Activated CD8-positive, alpha-beta T cell treated with anti-CD3 and anti-CD28 coated beads for 36 hours (primary cell): Measurements from ENCODE around the gene MPHOSPH8. TPM values are rescaled to one million over a fixed set of nuclear protein-coding genes. Genes with fewer than 3 reads are reported as not detected.
A peak's percentile ranks its signal among the peaks of the same experiment; 100 is the strongest.

Experiments used
- ATAC-seq: fragments of 200-7000 bp; cut with Tn5 transposase; one replicate; pipeline ENCODE4 v1.10.0; 2021; ENCODE audit warnings: mild to moderate bottlenecking, moderate library complexity
- CTCF ChIA-PET: fragments of 350-600 bp; sonication (Branson Sonifier 250); formaldehyde crosslinking; loops from one replicate; lab custom pipeline; 2021; ENCODE audit warnings: antibody characterized with exemption; lab: Charles Lee
- POLR2A ChIA-PET: fragments of 350-600 bp; sonication (Branson Sonifier 250); formaldehyde crosslinking; loops from one replicate; lab custom pipeline; 2021; ENCODE audit warnings: antibody characterized with exemption; lab: Charles Lee
- DNase-seq: peaks from one replicate; pipeline ENCODE4 v3.0.0-alpha.2; 2020
- H3K27ac Mint-ChIP-seq: one replicate; pipeline ENCODE4 v1.8.0; 2021; ENCODE audit warnings: mild to moderate bottlenecking, mixed read lengths
- H3K27me3 Mint-ChIP-seq: one replicate; pipeline ENCODE4 v1.8.0; 2021; ENCODE audit warnings: mixed read lengths
- H3K36me3 Mint-ChIP-seq: one replicate; pipeline ENCODE4 v1.8.0; 2021; ENCODE audit warnings: low read depth, mixed read lengths
- H3K4me1 Mint-ChIP-seq: one replicate; pipeline ENCODE4 v1.8.0; 2021; ENCODE audit warnings: low read depth, mixed read lengths
- H3K4me3 Mint-ChIP-seq: one replicate; pipeline ENCODE4 v1.8.0; 2021; ENCODE audit warnings: mild to moderate bottlenecking, moderate library complexity, mixed read lengths
- H3K9me3 Mint-ChIP-seq: one replicate; pipeline ENCODE4 v1.8.0; 2021; ENCODE audit warnings: mixed read lengths
- CTCF ChIP-seq: fragments of 200-600 bp; IDR thresholded peaks from one replicate; pipeline ENCODE4 v1.8.0; 2022; ENCODE audit warnings: antibody characterized with exemption, mild to moderate bottlenecking
- intact Hi-C: fragments of 100-400 bp; cut with micrococcal nuclease; formaldehyde crosslinking; loops from one replicate; pipeline ENCODE4 v1.10.0; 2022
- total RNA-seq, 2 experiments: library from RNA; stranded (reverse); gene quantifications; one replicate each; pipeline ENCODE4 v1.2.3, GENCODE V29; 2021

Gene MPHOSPH8
- total RNA-seq, 2 experiments from 2014 or later: 26.9 to 27.4 TPM

- ChIA-PET POLR2A (no interaction called here), CTCF (no interaction called here)
- Mint-ChIP-seq H3K9me3 (no peaks in the 10 kb centered on the region), H3K27ac (peak overlapping the region; percentile 63), H3K27me3 (no peaks in the 10 kb centered on the region), H3K4me1 (peaks cover 20% of the 10 kb centered on the region), H3K4me3 (no peak overlapping the region), H3K36me3 (peaks cover 19% of the 10 kb centered on the region)
- ATAC-seq (peak; percentile 86), DNase-seq (peak; percentile 10)
- TF ChIP-seq CTCF: no peak
- intact Hi-C loops: no loop called here
Measured at GRCh38 chr13:19713186-19713965, 79.9 kb downstream of the MPHOSPH8 start.

GRCh38 chr13:19720039-19720438, 86.6 kb downstream of the MPHOSPH8 start:
- Mint-ChIP-seq H3K9me3 (no peaks in the 10 kb centered on the region), H3K27ac (no peak overlapping the region), H3K27me3 (no peaks in the 10 kb centered on the region), H3K4me1 (peaks cover 6% of the 10 kb centered on the region), H3K4me3 (no peak overlapping the region), H3K36me3 (peaks cover 23% of the 10 kb centered on the region)
- CTCF ChIA-PET: no interaction called here
- no peak for TF ChIP-seq CTCF
- intact Hi-C loops: no loop called here
- ATAC-seq (no peak), DNase-seq (no peak)
- POLR2A ChIA-PET: no interaction called here

Other genes with a start within 250 kb of the MPHOSPH8 start
- gene TPTE2, start 72.1 kb upstream of the MPHOSPH8 start, total RNA-seq: under 1 TPM; 0.22 to 0.27 TPM
- gene PSPC1, start 149.3 kb downstream of the MPHOSPH8 start, total RNA-seq: 10 to 100 TPM; 61.8 to 62.2 TPM
- gene ZMYM5, start 230.0 kb downstream of the MPHOSPH8 start, total RNA-seq: 10 to 100 TPM; 10.1 to 10.4 TPM